ENCODE results near the gene RLF.

GRCh38 chr1:40122855-40123254 is 38.3 kb upstream of the RLF start:
- TF ChIP-seq, protein P1, sequence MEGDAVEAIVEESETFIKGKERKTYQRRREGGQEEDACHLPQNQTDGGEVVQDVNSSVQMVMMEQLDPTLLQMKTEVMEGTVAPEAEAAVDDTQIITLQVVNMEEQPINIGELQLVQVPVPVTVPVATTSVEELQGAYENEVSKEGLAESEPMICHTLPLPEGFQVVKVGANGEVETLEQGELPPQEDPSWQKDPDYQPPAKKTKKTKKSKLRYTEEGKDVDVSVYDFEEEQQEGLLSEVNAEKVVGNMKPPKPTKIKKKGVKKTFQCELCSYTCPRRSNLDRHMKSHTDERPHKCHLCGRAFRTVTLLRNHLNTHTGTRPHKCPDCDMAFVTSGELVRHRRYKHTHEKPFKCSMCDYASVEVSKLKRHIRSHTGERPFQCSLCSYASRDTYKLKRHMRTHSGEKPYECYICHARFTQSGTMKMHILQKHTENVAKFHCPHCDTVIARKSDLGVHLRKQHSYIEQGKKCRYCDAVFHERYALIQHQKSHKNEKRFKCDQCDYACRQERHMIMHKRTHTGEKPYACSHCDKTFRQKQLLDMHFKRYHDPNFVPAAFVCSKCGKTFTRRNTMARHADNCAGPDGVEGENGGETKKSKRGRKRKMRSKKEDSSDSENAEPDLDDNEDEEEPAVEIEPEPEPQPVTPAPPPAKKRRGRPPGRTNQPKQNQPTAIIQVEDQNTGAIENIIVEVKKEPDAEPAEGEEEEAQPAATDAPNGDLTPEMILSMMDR (IDR thresholded peaks at IDR 0.05), result no peak
- TF ChIP-seq POLR2A (IDR thresholded peaks at IDR 0.05), result no peak
